IMR-90 (cell line): ENCODE measurements around the gene SNX30. TPM values are rescaled to one million over a fixed set of nuclear protein-coding genes. Genes with fewer than 3 reads are reported as not detected.

Experiments
- ATAC-seq: fragments of 200-7000 bp; cut with Tn5 transposase; 2 replicates; pipeline ENCODE4 v1.9.1; 2020; ENCODE audit warnings: low read depth, mild to moderate bottlenecking, moderate library complexity
- BruUV-seq: library from RNA; stranded (reverse); fragments of 400-500 nt; replicated peaks from 2 replicates; lab custom pipeline; 2021; lab: Mats Ljungman, UMichigan
- CTCF ChIA-PET: fragments of 300-600 bp; formaldehyde crosslinking; extraction: SDS; loops from one replicate; lab custom pipeline; 2021; ENCODE audit warnings: antibody characterized with exemption; lab: Yijun Ruan, JAX
- POLR2A ChIA-PET: fragments of 300-600 bp; sonication (Branson Sonifier 250); formaldehyde crosslinking; loops from one replicate; lab custom pipeline; 2022; ENCODE audit warnings: antibody characterized with exemption; ENCODE audit not compliant: unreplicated experiment; lab: Charles Lee
- DNase-seq: peaks from one replicate; pipeline ENCODE4 v3.0.0; 2013
- H2AFZ ChIP-seq: replicated peaks from 2 replicates; pipeline ENCODE3; 2013; ENCODE audit warnings: low read length, mild to moderate bottlenecking; ENCODE audit not compliant: poor library complexity
- H2AK5ac ChIP-seq: 2 replicates; pipeline ENCODE4 v1.6.1; 2013; ENCODE audit warnings: low read depth, low read length, inconsistent platforms
- H2AK9ac ChIP-seq: replicated peaks from 2 replicates; pipeline ENCODE3; 2013; ENCODE audit warnings: mild to moderate bottlenecking, low read depth, low read length, moderate library complexity; ENCODE audit not compliant: poor library complexity
- H2BK120ac ChIP-seq: 2 replicates; pipeline ENCODE4 v1.6.1; 2013; ENCODE audit warnings: low read depth, low read length, inconsistent platforms
- H2BK15ac ChIP-seq: 3 replicates; pipeline ENCODE4 v1.6.1; 2013; ENCODE audit warnings: low read depth, low read length, inconsistent platforms
- H2BK20ac ChIP-seq: 2 replicates; pipeline ENCODE4 v1.6.1; 2013; ENCODE audit warnings: low read depth, mild to moderate bottlenecking, inconsistent platforms, low read length, moderate library complexity
- H2BK5ac ChIP-seq: 2 replicates; pipeline ENCODE4 v1.6.1; 2013; ENCODE audit warnings: mild to moderate bottlenecking, low read depth, low read length, inconsistent platforms; ENCODE audit not compliant: poor library complexity, severe bottlenecking
- H3K14ac ChIP-seq: replicated peaks from 2 replicates; pipeline ENCODE4 v1.6.1; 2013; ENCODE audit warnings: low read depth, low read length, inconsistent platforms
- H3K18ac ChIP-seq: 2 replicates; pipeline ENCODE4 v1.6.1; 2013; ENCODE audit warnings: low read depth, low read length, control low read depth
- H3K23ac ChIP-seq: 2 replicates; pipeline ENCODE4 v1.6.1; 2013; ENCODE audit warnings: low read depth, low read length, inconsistent platforms
- H3K27ac ChIP-seq: 2 replicates; pipeline ENCODE4 v1.5.1; 2013; ENCODE audit warnings: mild to moderate bottlenecking, control low read depth, low read length; ENCODE audit not compliant: insufficient read depth
- H3K27me3 ChIP-seq: 2 replicates; pipeline ENCODE4 v1.6.1; 2013; ENCODE audit warnings: low read length; ENCODE audit not compliant: control insufficient read depth, insufficient read depth
- H3K36me3 ChIP-seq: 2 replicates; pipeline ENCODE4 v1.6.1; 2013; ENCODE audit warnings: low read length, mixed read lengths; ENCODE audit not compliant: control insufficient read depth, insufficient read depth
- H3K4ac ChIP-seq: 2 replicates; pipeline ENCODE4 v1.6.1; 2013; ENCODE audit warnings: low read depth, low read length, inconsistent platforms
- H3K4me1 ChIP-seq: 2 replicates; pipeline ENCODE4 v1.6.1; 2013; ENCODE audit warnings: low read length, mixed read lengths; ENCODE audit not compliant: control insufficient read depth, insufficient read depth
- H3K4me2 ChIP-seq: 2 replicates; pipeline ENCODE4 v1.6.1; 2013; ENCODE audit warnings: low read depth, mild to moderate bottlenecking, control low read depth, low read length, moderate library complexity
- H3K4me3 ChIP-seq: 2 replicates; pipeline ENCODE4 v1.5.1; 2013; ENCODE audit warnings: low read depth, mild to moderate bottlenecking, control low read depth, low read length, moderate library complexity; ENCODE audit not compliant: insufficient read depth
- H3K56ac ChIP-seq: 2 replicates; pipeline ENCODE4 v1.6.1; 2013; ENCODE audit warnings: low read length, inconsistent platforms; ENCODE audit not compliant: insufficient read depth; ENCODE audit errors: extremely low read depth
- H3K79me1 ChIP-seq, 2 experiments: 2 replicates each; pipeline ENCODE4 v1.6.1; 2013; ENCODE audit warnings: low read length in 2 of 2, inconsistent platforms in 1 of 2, low read depth in 1 of 2
- H3K9ac ChIP-seq: 2 replicates; pipeline ENCODE4 v1.6.1; 2013; ENCODE audit warnings: low read depth, low read length, control low read depth
- H3K9me1 ChIP-seq: 2 replicates; pipeline ENCODE4 v1.6.1; 2013; ENCODE audit warnings: low read length, inconsistent platforms; ENCODE audit not compliant: insufficient read depth
- H3K9me3 ChIP-seq: 2 replicates; pipeline ENCODE4 v1.6.1; 2013; ENCODE audit warnings: low read length; ENCODE audit not compliant: control insufficient read depth, insufficient read depth
- H4K20me1 ChIP-seq: 2 replicates; pipeline ENCODE4 v1.6.1; 2013; ENCODE audit warnings: low read length, inconsistent platforms; ENCODE audit not compliant: insufficient read depth
- H4K5ac ChIP-seq: 2 replicates; pipeline ENCODE4 v1.6.1; 2013; ENCODE audit warnings: mild to moderate bottlenecking, low read depth, low read length, control low read depth
- H4K8ac ChIP-seq, 2 experiments: 2 replicates each; pipeline ENCODE4 v1.6.1; 2013; ENCODE audit warnings: low read depth in 2 of 2, low read length in 2 of 2, control low read depth in 1 of 2, inconsistent platforms in 1 of 2
- H4K91ac ChIP-seq: 2 replicates; pipeline ENCODE4 v1.6.1; 2013; ENCODE audit warnings: low read depth, low read length, inconsistent platforms; ENCODE audit not compliant: insufficient read depth
- BHLHE40 ChIP-seq: fragments of 150-350 bp; IDR thresholded peaks from 2 replicates; pipeline ENCODE4 v1.6.1; 2016; ENCODE audit warnings: mild to moderate bottlenecking, low read depth, low read length
- CEBPB ChIP-seq: IDR thresholded peaks from 2 replicates; pipeline ENCODE4 v1.6.1; 2012; ENCODE audit warnings: low read depth, low read length, improper control_type of control experiment
- CHD1 ChIP-seq: IDR thresholded peaks from 2 replicates; pipeline ENCODE4 v1.6.1; 2012; ENCODE audit warnings: low read depth, low read length, improper control_type of control experiment
- CTCF ChIP-seq: conservative IDR thresholded peaks from 2 replicates; pipeline ENCODE4 v1.5.1; 2012; ENCODE audit warnings: mild to moderate bottlenecking, low read depth, low read length, improper control_type of control experiment
- ELK1 ChIP-seq: fragments of 150-350 bp; IDR thresholded peaks from 2 replicates; pipeline ENCODE4 v1.6.1; 2016; ENCODE audit warnings: low read depth, mild to moderate bottlenecking, low read length, moderate library complexity, borderline replicate concordance
- FOS ChIP-seq: fragments of 150-350 bp; IDR thresholded peaks from 2 replicates; pipeline ENCODE4 v1.6.1; 2016; ENCODE audit warnings: low read depth, low read length
- MAFK ChIP-seq: IDR thresholded peaks from 2 replicates; pipeline ENCODE4 v1.6.1; 2012; ENCODE audit warnings: low read depth, low read length, improper control_type of control experiment
- MAZ ChIP-seq: IDR thresholded peaks from 2 replicates; pipeline ENCODE4 v1.6.1; 2012; ENCODE audit warnings: low read depth, mild to moderate bottlenecking, low read length, improper control_type of control experiment, moderate library complexity, borderline replicate concordance
- MXI1 ChIP-seq: IDR thresholded peaks from 2 replicates; pipeline ENCODE4 v1.6.1; 2012; ENCODE audit warnings: low read depth, mild to moderate bottlenecking, low read length, moderate library complexity, borderline replicate concordance
- NFE2L2 ChIP-seq: fragments of 150-350 bp; IDR thresholded peaks from 2 replicates; pipeline ENCODE4 v1.6.1; 2016; ENCODE audit warnings: low read depth, mild to moderate bottlenecking, low read length
- POLR2A ChIP-seq: IDR thresholded peaks from 2 replicates; pipeline ENCODE4 v1.6.1; 2012; ENCODE audit warnings: mild to moderate bottlenecking, low read depth, low read length
- RAD21 ChIP-seq: IDR thresholded peaks from 2 replicates; pipeline ENCODE4 v1.6.1; 2012; ENCODE audit warnings: low read length, improper control_type of control experiment
- RCOR1 ChIP-seq: IDR thresholded peaks from 2 replicates; pipeline ENCODE4 v1.6.1; 2012; ENCODE audit warnings: mild to moderate bottlenecking, low read length, improper control_type of control experiment; ENCODE audit not compliant: insufficient replicate concordance
- RFX5 ChIP-seq: IDR thresholded peaks from 2 replicates; pipeline ENCODE4 v1.8.0; 2012; ENCODE audit warnings: low read depth, mild to moderate bottlenecking, low read length, moderate library complexity
- SMC3 ChIP-seq: fragments of 150-350 bp; IDR thresholded peaks from 2 replicates; pipeline ENCODE4 v1.6.1; 2016; ENCODE audit warnings: low read depth, mild to moderate bottlenecking, antibody characterized with exemption, low read length, moderate library complexity
- USF2 ChIP-seq: fragments of 150-350 bp; IDR thresholded peaks from 2 replicates; pipeline ENCODE4 v1.6.1; 2017; ENCODE audit warnings: mild to moderate bottlenecking, antibody characterized with exemption, low read length, low read depth
- WGBS, 2 experiments: methylation state at CpG; one replicate each; pipeline versions ENCODE4 v1.1.5 to v1.1.7; 2013; ENCODE audit warnings: missing lambda C conversion rate in 2 of 2; ENCODE audit not compliant: insufficient read length in 1 of 2; ENCODE audit errors: extremely low coverage in 2 of 2; 5-methylcytosine and 5-hydroxymethylcytosine counted together
- dilution Hi-C: fragments of 300-500 bp; cut with HindIII; formaldehyde crosslinking; loops from one replicate; pipeline ENCODE4 v1.14.3; 2018; ENCODE audit warnings: low sequenced_read_pairs; ENCODE audit not compliant: unreplicated experiment
- in situ Hi-C: fragments of 300-500 bp; cut with MboI; formaldehyde crosslinking; loops from 3 replicates; pipeline ENCODE4 v1.14.3; 2019; ENCODE audit warnings: low sequenced_read_pairs, inconsistent platforms, mixed read lengths
- intact Hi-C: fragments of 100-400 bp; cut with micrococcal nuclease; formaldehyde crosslinking; loops from 2 replicates; pipeline ENCODE4 v1.10.0; 2022
- polyA plus RNA-seq, 3 experiments: library from polyadenylated mRNA; depleted of rRNA; stranded (reverse); fragments of >200 nt; gene quantifications; 2 replicates each; pipeline ENCODE4 v1.2.3, GENCODE V29; 2012; ENCODE audit warnings: low replicate concordance in 1 of 3
- total RNA-seq: library from RNA; depleted of rRNA; stranded (reverse); fragments of >200 nt; gene quantifications from 2 replicates; pipeline ENCODE4 v1.2.3, GENCODE V29; 2012

SNX30 gene
- total and polyA plus RNA-seq, 2 of the 4 experiments (the other 2 are of a cell fraction) = 8.0 to 18.8 TPM

- peaks cover 35% of the 10 kb centered on the region for H3K27me3 ChIP-seq
- no peak overlapping the region for H4K5ac ChIP-seq
- in situ Hi-C loops (no loop called here), dilution Hi-C loops (no loop called here), intact Hi-C loops (no loop called here)
- H3K4ac ChIP-seq = no peak overlapping the region
- no CpG with 5 or more reads among the region's 4 CpGs for WGBS, 2 experiments
- no peak overlapping the region for H3K9ac ChIP-seq
- ATAC-seq (no peak), DNase-seq (no peak)
- no peak for TF ChIP-seq RFX5
- TF ChIP-seq FOS = no peak
- TF ChIP-seq ELK1 = no peak
- no peak for TF ChIP-seq SMC3
- TF ChIP-seq RCOR1 = no peak
- no peak for TF ChIP-seq CEBPB
- no peak for TF ChIP-seq USF2
- no peak for TF ChIP-seq POLR2A
- TF ChIP-seq MXI1 = no peak
- TF ChIP-seq CHD1 = no peak
- no peak for TF ChIP-seq RAD21
- TF ChIP-seq NFE2L2 = no peak
- TF ChIP-seq MAFK = no peak
- no peak for TF ChIP-seq MAZ
- no peak for TF ChIP-seq CTCF
- no peak for TF ChIP-seq BHLHE40
- H3K18ac ChIP-seq = no peak overlapping the region
- no peak overlapping the region for H3K4me2 ChIP-seq
- H3K36me3 ChIP-seq = no peaks in the 10 kb centered on the region
- no peak overlapping the region for H3K27ac ChIP-seq
- no peaks in the 10 kb centered on the region for H4K20me1 ChIP-seq
- H4K91ac ChIP-seq = no peak overlapping the region
- H3K14ac ChIP-seq = no peak overlapping the region
- H3K79me1 ChIP-seq = no peaks in the 10 kb centered on the region
- ChIA-PET CTCF (no interaction called here), POLR2A (no interaction called here)
- no peak overlapping the region for H2BK20ac ChIP-seq
- H2AK9ac ChIP-seq = no peak overlapping the region
- no peak overlapping the region for H2BK5ac ChIP-seq
- no peaks in the 10 kb centered on the region for H3K9me1 ChIP-seq
- H3K56ac ChIP-seq = no peak overlapping the region
- H3K4me3 ChIP-seq = no peak overlapping the region
- H3K9me3 ChIP-seq = no peaks in the 10 kb centered on the region
- H2BK120ac ChIP-seq = no peak overlapping the region
- no peak overlapping the region for H2BK15ac ChIP-seq
- H2AK5ac ChIP-seq = no peak overlapping the region
- H2AFZ ChIP-seq = no peak overlapping the region
- BruUV-seq = no TSS peak
- no peak overlapping the region for H4K8ac ChIP-seq
- H3K4me1 ChIP-seq = no peaks in the 10 kb centered on the region
- no peak overlapping the region for H3K23ac ChIP-seq
Observed at GRCh38 chr9:112913326-112913725, 162.8 kb downstream of the SNX30 start.
